GM12801 (cell line): ENCODE measurements around the gene JPH3.

Experiments
- CTCF ChIP-seq: IDR thresholded peaks from one replicate; pipeline ENCODE4 v1.5.1; 2011; ENCODE audit warnings: control low read depth; ENCODE audit not compliant: insufficient read length; ENCODE audit errors: extremely low read depth

JPH3 gene

GRCh38 chr16:87584975-87585374 lies 17.3 kb upstream of the JPH3 start:
- TF ChIP-seq CTCF, result no peak

- no peak for TF ChIP-seq CTCF
Observed at GRCh38 chr16:87585442-87586200, 16.7 kb upstream of the JPH3 start.

GRCh38 chr16:87586201-87586782 lies 16.0 kb upstream of the JPH3 start:
- TF ChIP-seq CTCF, result no peak

GRCh38 chr16:87587636-87588035 lies 14.7 kb upstream of the JPH3 start:
- TF ChIP-seq CTCF, result no peak

- no peak for TF ChIP-seq CTCF
Observed at GRCh38 chr16:87592018-87592712, 10.1 kb upstream of the JPH3 start.

- TF ChIP-seq CTCF, result no peak
Observed at GRCh38 chr16:87593710-87594258, 8.5 kb upstream of the JPH3 start.

GRCh38 chr16:87595712-87596111 lies 6.6 kb upstream of the JPH3 start:
- no peak for TF ChIP-seq CTCF
